ENCODE data around the gene SLFNL1. TPM values are rescaled to one million over a fixed set of nuclear protein-coding genes. Genes with fewer than 3 reads are reported as not detected.

Gene SLFNL1
- total and polyA plus RNA-seq, 2 donors (not counting 1 experiment from before 2014, with no cell fraction given), result 0.01 to 0.66 TPM

DNA sequence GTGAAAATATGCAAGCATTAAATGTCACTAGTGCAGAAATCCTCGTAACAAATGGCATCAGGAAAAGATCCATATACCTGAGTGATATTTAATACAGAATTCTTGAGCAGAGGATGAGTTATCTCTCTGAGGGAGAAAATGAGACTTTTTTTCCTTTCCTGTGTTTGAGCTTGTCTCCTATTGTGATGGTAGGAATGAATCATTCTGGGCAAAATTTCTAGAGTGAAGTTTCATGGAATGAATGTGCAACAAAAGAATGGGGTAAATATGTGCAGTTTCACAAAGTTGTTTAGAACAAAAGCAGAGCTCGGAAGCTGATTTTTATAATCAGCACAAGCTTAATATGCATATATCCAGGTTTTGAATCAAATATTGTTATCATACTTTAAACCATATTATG, 37.5 kb downstream of the SLFNL1 start:
- no peak overlapping the region for H3K9ac ChIP-seq (ENCODE audit: insufficient read depth, low read length)
- H3K27ac ChIP-seq (ENCODE audit: insufficient read depth, low read length), result no peak overlapping the region
- H2AFZ ChIP-seq (ENCODE audit: low read length), result no peak overlapping the region
- H3K4me2 ChIP-seq (ENCODE audit: extremely low read depth, insufficient read depth, low read length), result no peak overlapping the region
- H3K4me3 ChIP-seq (replicated peaks in 1 of 4; ENCODE audit: control extremely low read depth in 1 of 4, insufficient read depth in 1 of 4, low read depth in 3 of 4, low read length in 4 of 4), result no peak overlapping the region
- H3K36me3 ChIP-seq (ENCODE audit: control insufficient read depth, insufficient read depth, low read length), result peaks cover 16% of the 10 kb centered on the region
- no peak for TF ChIP-seq EZH2 (IDR thresholded peaks at IDR 0.05; ENCODE audit: low read length, missing control alignments)
- TF ChIP-seq, protein P1, sequence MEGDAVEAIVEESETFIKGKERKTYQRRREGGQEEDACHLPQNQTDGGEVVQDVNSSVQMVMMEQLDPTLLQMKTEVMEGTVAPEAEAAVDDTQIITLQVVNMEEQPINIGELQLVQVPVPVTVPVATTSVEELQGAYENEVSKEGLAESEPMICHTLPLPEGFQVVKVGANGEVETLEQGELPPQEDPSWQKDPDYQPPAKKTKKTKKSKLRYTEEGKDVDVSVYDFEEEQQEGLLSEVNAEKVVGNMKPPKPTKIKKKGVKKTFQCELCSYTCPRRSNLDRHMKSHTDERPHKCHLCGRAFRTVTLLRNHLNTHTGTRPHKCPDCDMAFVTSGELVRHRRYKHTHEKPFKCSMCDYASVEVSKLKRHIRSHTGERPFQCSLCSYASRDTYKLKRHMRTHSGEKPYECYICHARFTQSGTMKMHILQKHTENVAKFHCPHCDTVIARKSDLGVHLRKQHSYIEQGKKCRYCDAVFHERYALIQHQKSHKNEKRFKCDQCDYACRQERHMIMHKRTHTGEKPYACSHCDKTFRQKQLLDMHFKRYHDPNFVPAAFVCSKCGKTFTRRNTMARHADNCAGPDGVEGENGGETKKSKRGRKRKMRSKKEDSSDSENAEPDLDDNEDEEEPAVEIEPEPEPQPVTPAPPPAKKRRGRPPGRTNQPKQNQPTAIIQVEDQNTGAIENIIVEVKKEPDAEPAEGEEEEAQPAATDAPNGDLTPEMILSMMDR (conservative IDR thresholded peaks at IDR 0.05 in 1 of 2, IDR thresholded peaks at IDR 0.05 in 1 of 2; ENCODE audit: low read depth in 1 of 2, low read length in 2 of 2), result no peak
- no peaks in the 10 kb centered on the region for H3K27me3 ChIP-seq (ENCODE audit: control insufficient read depth, insufficient read depth, low read length)
- H3K4me1 ChIP-seq (ENCODE audit: control insufficient read depth, extremely low read depth, insufficient read depth, low read length), result peaks cover 14% of the 10 kb centered on the region
- no peaks in the 10 kb centered on the region for H3K9me3 ChIP-seq (ENCODE audit: control insufficient read depth, insufficient read depth, low read depth, low read length)
- peaks cover 43% of the 10 kb centered on the region for H3K79me2 ChIP-seq (ENCODE audit: control insufficient read depth, insufficient read depth, low read length)
- H4K20me1 ChIP-seq (ENCODE audit: control insufficient read depth, extremely low read depth, insufficient read depth, low read length), result no peaks in the 10 kb centered on the region
- DNase-seq (ENCODE audit: low read depth in 2 of 2), result peak in 1 of 2 donors; percentile 66

DNA sequence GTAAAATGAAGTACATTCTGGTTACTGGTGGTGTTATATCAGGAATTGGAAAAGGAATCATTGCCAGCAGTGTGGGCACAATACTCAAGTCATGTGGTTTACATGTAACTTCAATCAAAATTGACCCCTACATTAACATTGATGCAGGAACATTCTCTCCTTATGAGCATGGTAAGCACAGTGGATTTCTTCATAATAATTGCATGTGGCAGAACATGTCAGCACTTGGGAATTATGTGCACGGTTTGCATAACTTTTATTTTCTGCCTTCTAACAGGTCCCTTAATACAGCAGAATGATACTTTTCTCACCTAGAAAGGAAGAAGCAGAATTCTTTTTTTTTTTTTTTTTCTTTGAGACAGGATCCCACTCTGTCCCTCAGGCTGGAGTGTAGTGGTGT, 38.2 kb downstream of the SLFNL1 start:
- H3K4me1 ChIP-seq (ENCODE audit: control insufficient read depth, extremely low read depth, insufficient read depth, low read length), result peaks cover 14% of the 10 kb centered on the region
- no peak for DNase-seq (ENCODE audit: low read depth in 2 of 2)
- no peak overlapping the region for H3K4me3 ChIP-seq (replicated peaks in 1 of 4; ENCODE audit: control extremely low read depth in 1 of 4, insufficient read depth in 1 of 4, low read depth in 3 of 4, low read length in 4 of 4)
- H3K79me2 ChIP-seq (ENCODE audit: control insufficient read depth, insufficient read depth, low read length), result peaks cover 43% of the 10 kb centered on the region
- H3K9me3 ChIP-seq (ENCODE audit: control insufficient read depth, insufficient read depth, low read depth, low read length), result no peaks in the 10 kb centered on the region
- H4K20me1 ChIP-seq (ENCODE audit: control insufficient read depth, extremely low read depth, insufficient read depth, low read length), result no peaks in the 10 kb centered on the region
- TF ChIP-seq, protein P1 (conservative IDR thresholded peaks at IDR 0.05 in 1 of 2, IDR thresholded peaks at IDR 0.05 in 1 of 2; ENCODE audit: low read depth in 1 of 2, low read length in 2 of 2), result no peak
- TF ChIP-seq EZH2 (IDR thresholded peaks at IDR 0.05; ENCODE audit: low read length, missing control alignments), result no peak
- H3K36me3 ChIP-seq (ENCODE audit: control insufficient read depth, insufficient read depth, low read length), result peaks cover 15% of the 10 kb centered on the region
- H2AFZ ChIP-seq (ENCODE audit: low read length), result no peak overlapping the region
- no peak overlapping the region for H3K4me2 ChIP-seq (ENCODE audit: extremely low read depth, insufficient read depth, low read length)
- H3K27ac ChIP-seq (ENCODE audit: insufficient read depth, low read length), result no peak overlapping the region
- H3K27me3 ChIP-seq (ENCODE audit: control insufficient read depth, insufficient read depth, low read length), result no peaks in the 10 kb centered on the region
- H3K9ac ChIP-seq (ENCODE audit: insufficient read depth, low read length), result no peak overlapping the region

DNA sequence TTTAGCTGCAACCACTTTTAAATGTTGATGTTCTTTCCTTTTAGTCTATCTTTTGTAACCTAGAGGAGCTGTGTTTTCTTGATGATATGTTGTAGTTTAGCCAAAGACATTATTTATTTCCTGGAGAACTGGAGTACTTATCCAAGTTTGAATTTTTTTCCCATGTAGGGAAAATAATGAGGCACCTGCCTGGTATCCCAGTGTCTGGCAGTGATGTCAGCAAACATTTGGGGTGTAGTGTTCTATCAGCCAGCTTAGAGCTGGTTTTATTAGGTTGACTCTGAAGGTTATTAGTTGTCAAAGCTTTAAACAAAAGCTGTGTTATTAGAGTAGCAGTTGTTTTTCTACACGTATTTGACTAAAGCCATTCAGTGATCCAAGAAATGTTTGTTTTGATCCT, 38.8 kb downstream of the SLFNL1 start:
- H3K4me2 ChIP-seq (ENCODE audit: extremely low read depth, insufficient read depth, low read length), result no peak overlapping the region
- peaks cover 13% of the 10 kb centered on the region for H3K36me3 ChIP-seq (ENCODE audit: control insufficient read depth, insufficient read depth, low read length)
- no peaks in the 10 kb centered on the region for H3K27me3 ChIP-seq (ENCODE audit: control insufficient read depth, insufficient read depth, low read length)
- H3K27ac ChIP-seq (ENCODE audit: insufficient read depth, low read length), result no peak overlapping the region
- peaks cover 14% of the 10 kb centered on the region for H3K4me1 ChIP-seq (ENCODE audit: control insufficient read depth, extremely low read depth, insufficient read depth, low read length)
- H3K79me2 ChIP-seq (ENCODE audit: control insufficient read depth, insufficient read depth, low read length), result peaks cover 43% of the 10 kb centered on the region
- H2AFZ ChIP-seq (ENCODE audit: low read length), result no peak overlapping the region
- H3K9me3 ChIP-seq (ENCODE audit: control insufficient read depth, insufficient read depth, low read depth, low read length), result no peaks in the 10 kb centered on the region
- H3K4me3 ChIP-seq (replicated peaks in 1 of 4; ENCODE audit: control extremely low read depth in 1 of 4, insufficient read depth in 1 of 4, low read depth in 3 of 4, low read length in 4 of 4), result no peak overlapping the region
- DNase-seq (ENCODE audit: low read depth in 2 of 2), result peak in 1 of 2 donors; percentile 47
- no peaks in the 10 kb centered on the region for H4K20me1 ChIP-seq (ENCODE audit: control insufficient read depth, extremely low read depth, insufficient read depth, low read length)
- H3K9ac ChIP-seq (ENCODE audit: insufficient read depth, low read length), result no peak overlapping the region
- TF ChIP-seq, protein P1 (conservative IDR thresholded peaks at IDR 0.05 in 1 of 2, IDR thresholded peaks at IDR 0.05 in 1 of 2; ENCODE audit: low read depth in 1 of 2, low read length in 2 of 2), result no peak
- TF ChIP-seq EZH2 (IDR thresholded peaks at IDR 0.05; ENCODE audit: low read length, missing control alignments), result no peak
